H9 (cell line): Measurements from ENCODE around the gene APP. TPM values are rescaled to one million over a fixed set of nuclear protein-coding genes. Genes with fewer than 3 reads are reported as not detected.
A peak's percentile ranks its signal among the peaks of the same experiment; 100 is the strongest.
"Not testable (repeated sequence)": the region's sequence is repeated elsewhere in the genome, so short reads cannot be mapped to it uniquely, and the experiment has no call there.

Experiments
- DNase-seq: peaks from one replicate; pipeline ENCODE4 v3.0.0-alpha.2; 2017
- H2AFZ ChIP-seq: one replicate; pipeline ENCODE4 v1.6.1; 2013; ENCODE audit warnings: mild to moderate bottlenecking, low read length, control low read depth, moderate library complexity
- H2AK5ac ChIP-seq: 2 replicates; pipeline ENCODE4 v1.6.1; 2013; ENCODE audit warnings: low read length, control low read depth, mixed read lengths; ENCODE audit not compliant: insufficient read length
- H2BK120ac ChIP-seq: one replicate; pipeline ENCODE4 v1.6.1; 2013; ENCODE audit warnings: low read depth, mild to moderate bottlenecking, low read length, control low read depth, inconsistent platforms; ENCODE audit not compliant: poor library complexity, severe bottlenecking
- H2BK12ac ChIP-seq: 2 replicates; pipeline ENCODE4 v1.6.1; 2013; ENCODE audit warnings: low read length, control low read depth, mixed read lengths, low read depth; ENCODE audit not compliant: insufficient read length
- H2BK15ac ChIP-seq: 2 replicates; pipeline ENCODE4 v1.6.1; 2013; ENCODE audit warnings: low read depth, low read length, control low read depth
- H2BK20ac ChIP-seq: one replicate; pipeline ENCODE4 v1.6.1; 2013; ENCODE audit warnings: low read depth, mild to moderate bottlenecking, low read length, control low read depth, inconsistent platforms; ENCODE audit not compliant: poor library complexity, severe bottlenecking
- H2BK5ac ChIP-seq: 2 replicates; pipeline ENCODE4 v1.6.1; 2013; ENCODE audit warnings: low read length, control low read depth, mixed read lengths; ENCODE audit not compliant: insufficient read length
- H3K14ac ChIP-seq: 2 replicates; pipeline ENCODE4 v1.6.1; 2013; ENCODE audit warnings: low read length, control low read depth; ENCODE audit not compliant: insufficient read depth
- H3K18ac ChIP-seq: 2 replicates; pipeline ENCODE4 v1.6.1; 2013; ENCODE audit warnings: low read depth, mild to moderate bottlenecking, mixed read lengths, low read length, control low read depth; ENCODE audit not compliant: insufficient read length
- H3K23ac ChIP-seq: 2 replicates; pipeline ENCODE4 v1.6.1; 2013; ENCODE audit warnings: low read length, control low read depth, mixed read lengths, low read depth; ENCODE audit not compliant: insufficient read length
- H3K23me2 ChIP-seq: 2 replicates; pipeline ENCODE4 v1.6.1; 2013; ENCODE audit warnings: low read depth, mild to moderate bottlenecking, mixed read lengths, low read length, control low read depth; ENCODE audit not compliant: insufficient read length, poor library complexity, severe bottlenecking
- H3K27ac ChIP-seq: 2 replicates; pipeline ENCODE4 v1.5.1; 2013; ENCODE audit warnings: low read length, control low read depth, mixed read lengths, low read depth; ENCODE audit not compliant: insufficient read length
- H3K27me3 ChIP-seq: 2 replicates; pipeline ENCODE4 v1.6.1; 2013; ENCODE audit warnings: low read length, control low read depth, inconsistent platforms; ENCODE audit not compliant: insufficient read depth
- H3K4ac ChIP-seq: 2 replicates; pipeline ENCODE4 v1.6.1; 2013; ENCODE audit warnings: low read depth, mild to moderate bottlenecking, control low read depth, inconsistent platforms, low read length, moderate library complexity
- H3K4me1 ChIP-seq: 2 replicates; pipeline ENCODE4 v1.6.1; 2013; ENCODE audit warnings: low read length, control low read depth, inconsistent platforms; ENCODE audit not compliant: insufficient read depth
- H3K4me2 ChIP-seq: 2 replicates; pipeline ENCODE4 v1.6.1; 2013; ENCODE audit warnings: low read length, control low read depth, mixed read lengths; ENCODE audit not compliant: insufficient read length, insufficient read depth
- H3K56ac ChIP-seq: 2 replicates; pipeline ENCODE4 v1.6.1; 2013; ENCODE audit warnings: low read depth, mild to moderate bottlenecking, mixed read lengths, low read length, control low read depth; ENCODE audit not compliant: insufficient read length
- H3K79me1 ChIP-seq: 2 replicates; pipeline ENCODE4 v1.6.1; 2013; ENCODE audit warnings: low read depth, mild to moderate bottlenecking, moderate library complexity, low read length, control low read depth, inconsistent platforms; ENCODE audit not compliant: insufficient read depth, poor library complexity, severe bottlenecking
- H3K79me2 ChIP-seq: 2 replicates; pipeline ENCODE4 v1.6.1; 2013; ENCODE audit warnings: low read length, control low read depth, inconsistent platforms; ENCODE audit not compliant: insufficient read depth
- H3K9ac ChIP-seq: 2 replicates; pipeline ENCODE4 v1.6.1; 2013; ENCODE audit warnings: low read length, control low read depth, mixed read lengths; ENCODE audit not compliant: insufficient read length; ENCODE audit errors: extremely low read depth
- H3K9me3 ChIP-seq: one replicate; pipeline ENCODE4 v1.6.1; 2013; ENCODE audit warnings: low read depth, low read length, inconsistent platforms; ENCODE audit not compliant: control insufficient read depth
- H3T11ph ChIP-seq: one replicate; pipeline ENCODE4 v1.6.1; 2013; ENCODE audit warnings: mild to moderate bottlenecking, low read length, control low read depth, inconsistent platforms
- H4K20me1 ChIP-seq: one replicate; pipeline ENCODE4 v1.6.1; 2013; ENCODE audit not compliant: control insufficient read depth, insufficient read length, insufficient read depth
- H4K5ac ChIP-seq: 2 replicates; pipeline ENCODE4 v1.6.1; 2013; ENCODE audit warnings: low read depth, mild to moderate bottlenecking, mixed read lengths, low read length, control low read depth; ENCODE audit not compliant: insufficient read length
- H4K8ac ChIP-seq: replicated peaks from 2 replicates; pipeline ENCODE4 v1.6.1; 2013; ENCODE audit warnings: low read length, control low read depth, mixed read lengths, low read depth; ENCODE audit not compliant: insufficient read length
- H4K91ac ChIP-seq: 2 replicates; pipeline ENCODE4 v1.6.1; 2013; ENCODE audit warnings: low read depth, mild to moderate bottlenecking, moderate library complexity, mixed read lengths, low read length, control low read depth; ENCODE audit not compliant: insufficient read length
- H3K27ac Mint-ChIP-seq, 3 experiments: 2 replicates in 2 of 3; 3 replicates in 1 of 3; pipeline ENCODE4 v1.8.0; 2020 to 2021; ENCODE audit warnings: mixed read lengths in 3 of 3, mild to moderate bottlenecking in 1 of 3, moderate library complexity in 1 of 3
- H3K27me3 Mint-ChIP-seq: 2 replicates; pipeline ENCODE4 v1.8.0; 2021; ENCODE audit warnings: low read depth, mild to moderate bottlenecking, moderate library complexity, mixed read lengths
- H3K36me3 Mint-ChIP-seq, 3 experiments: 2 replicates in 2 of 3; 3 replicates in 1 of 3; pipeline ENCODE4 v1.8.0; 2020 to 2021; ENCODE audit warnings: low read depth in 3 of 3, mixed read lengths in 3 of 3; ENCODE audit not compliant: insufficient read depth in 1 of 3
- H3K4me1 Mint-ChIP-seq, 2 experiments: 2 replicates each; pipeline ENCODE4 v1.8.0; 2020; ENCODE audit warnings: mixed read lengths in 2 of 2
- H3K4me3 Mint-ChIP-seq, 2 experiments: 2 replicates in 1 of 2; 3 replicates in 1 of 2; pipeline ENCODE4 v1.8.0; 2020 to 2021; ENCODE audit warnings: mild to moderate bottlenecking in 2 of 2, mixed read lengths in 2 of 2, moderate library complexity in 1 of 2
- H3K9me3 Mint-ChIP-seq, 2 experiments: 2 replicates in 1 of 2; 3 replicates in 1 of 2; pipeline ENCODE4 v1.8.0; 2020; ENCODE audit warnings: mild to moderate bottlenecking in 2 of 2, mixed read lengths in 2 of 2, moderate library complexity in 1 of 2
- CTCF ChIP-seq: fragments of 200-600 bp; sonication (generic); conservative IDR thresholded peaks from 3 replicates; pipeline ENCODE4 v1.8.0; 2021; ENCODE audit warnings: antibody characterized with exemption, mild to moderate bottlenecking
- WGBS: extraction: QIAGEN DNeasy Blood & Tissue Kit; methylation state at CpG from one replicate; pipeline ENCODE4 v1.1.7; 2013; ENCODE audit warnings: missing lambda C conversion rate, low lambda C conversion rate, mixed read lengths; ENCODE audit not compliant: insufficient read length; ENCODE audit errors: extremely low coverage; 5-methylcytosine and 5-hydroxymethylcytosine counted together
- total RNA-seq: library from RNA; stranded (reverse); gene quantifications from 2 replicates; pipeline ENCODE4 v1.2.1, GENCODE V29; 2021

Gene APP
- total RNA-seq, 1 experiment from 2014 or later, result 380 TPM

DNA sequence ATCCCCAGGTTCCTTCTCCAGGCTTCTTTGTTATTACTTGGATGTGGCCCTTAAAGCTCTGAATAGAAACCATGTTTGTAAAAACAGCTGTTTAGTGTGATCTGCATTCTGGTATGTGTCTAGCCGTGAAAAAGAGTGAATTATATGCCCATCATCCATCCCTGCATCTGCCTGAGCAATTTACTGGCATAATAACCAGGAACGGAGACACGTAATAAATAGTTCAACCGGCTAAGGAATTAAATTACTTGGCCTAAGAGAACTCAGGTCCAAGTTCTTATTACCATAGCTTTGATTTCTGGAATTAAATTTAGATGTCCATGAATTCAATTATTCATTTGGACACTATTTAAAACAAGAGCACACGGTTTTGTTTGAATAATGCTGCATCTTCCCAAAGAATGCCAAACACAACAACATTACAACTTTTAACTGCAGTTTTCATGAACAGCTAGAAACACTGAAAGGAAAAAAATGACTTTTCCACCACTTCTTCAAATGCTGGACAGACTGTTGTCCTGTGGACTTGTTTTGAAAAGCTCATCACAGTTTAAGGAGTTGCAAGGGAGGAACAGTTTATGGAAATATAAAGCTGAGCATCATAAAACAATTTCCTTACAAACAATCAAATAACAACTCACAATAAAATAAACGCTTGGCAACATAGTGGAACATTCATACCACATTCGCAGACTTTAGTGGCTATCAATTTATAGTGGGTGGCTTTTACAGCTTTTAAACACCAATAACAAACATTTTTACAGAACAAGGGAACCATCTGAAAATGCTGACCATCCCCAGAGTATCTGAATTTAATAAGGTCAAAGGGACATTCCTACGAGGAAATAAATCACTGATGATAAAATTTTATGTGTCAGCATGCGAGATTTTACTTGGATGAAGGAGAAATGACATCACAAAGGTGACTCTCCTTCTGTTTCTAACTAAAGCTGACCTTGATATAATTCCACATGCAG, 144.7 kb downstream of the APP start:
- no peaks in the 10 kb centered on the region for H3K9me3 Mint-ChIP-seq
- WGBS, result 100% methylated on average over 2 of the region's 9 CpGs
- no peak overlapping the region for H2BK12ac ChIP-seq
- no peak overlapping the region for H2BK120ac ChIP-seq
- no peak overlapping the region for H3K27ac Mint-ChIP-seq
- H2BK20ac ChIP-seq, result no peak overlapping the region
- no peaks in the 10 kb centered on the region for H3K27me3 ChIP-seq
- no peak for TF ChIP-seq CTCF
- no peak overlapping the region for H4K91ac ChIP-seq
- no peak overlapping the region for H2BK5ac ChIP-seq
- no peak overlapping the region for H3K4me2 ChIP-seq
- H3K9ac ChIP-seq, result no peak overlapping the region
- peaks cover under 1% of the 10 kb centered on the region for H3K79me1 ChIP-seq
- H3K27me3 Mint-ChIP-seq, result no peaks in the 10 kb centered on the region
- H3K27ac ChIP-seq, result no peak overlapping the region
- no peaks in the 10 kb centered on the region for H3K23me2 ChIP-seq
- H3K36me3 Mint-ChIP-seq, result peaks cover 18 to 32% (median 26%) of the 10 kb centered on the region in 3 experiments
- H3K4me3 Mint-ChIP-seq, result no peak overlapping the region
- H4K5ac ChIP-seq, result no peak overlapping the region
- no peak overlapping the region for H3K23ac ChIP-seq
- H4K8ac ChIP-seq, result no peak overlapping the region
- no peaks in the 10 kb centered on the region for H3K4me1 ChIP-seq
- H3K79me2 ChIP-seq, result peaks cover 19% of the 10 kb centered on the region; the same call in 1 of the 2 replicates
- no peak overlapping the region for H2AK5ac ChIP-seq
- no peak overlapping the region for H2BK15ac ChIP-seq
- no peak overlapping the region for H2AFZ ChIP-seq
- H3K4me1 Mint-ChIP-seq, result peaks cover 30 to 35% of the 10 kb centered on the region in 2 experiments
- H3K4ac ChIP-seq, result no peak overlapping the region
- H3K18ac ChIP-seq, result no peak overlapping the region
- no peak for DNase-seq
- H4K20me1 ChIP-seq, result no peaks in the 10 kb centered on the region
- H3T11ph ChIP-seq, result no peak overlapping the region
- no peak overlapping the region for H3K56ac ChIP-seq
- no peaks in the 10 kb centered on the region for H3K9me3 ChIP-seq
- H3K14ac ChIP-seq, result no peak overlapping the region

DNA sequence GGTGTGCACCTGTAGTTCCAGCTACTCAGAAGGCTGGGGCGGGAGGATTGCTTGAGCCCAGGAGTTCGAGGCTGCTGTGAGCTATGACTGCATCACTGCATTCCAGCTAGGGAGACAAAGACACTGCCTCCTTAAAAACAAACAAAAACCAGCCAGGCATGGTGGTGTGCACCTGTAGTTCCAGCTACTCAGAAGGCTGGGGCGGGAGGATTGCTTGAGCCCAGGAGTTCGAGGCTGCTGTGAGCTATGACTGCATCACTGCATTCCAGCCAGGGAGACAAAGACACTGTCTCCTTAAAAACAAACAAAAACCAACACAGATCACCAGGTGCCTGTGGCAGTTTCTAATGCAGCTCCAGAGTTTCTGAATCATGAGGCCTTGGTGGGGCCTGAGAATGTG, 147.2 kb downstream of the APP start:
- not testable (repeated sequence) for H3K9me3 ChIP-seq, H3K4me1 ChIP-seq, H2AFZ ChIP-seq, H2AK5ac ChIP-seq, H3K23me2 ChIP-seq, H3K23ac ChIP-seq, H3K9me3 Mint-ChIP-seq, H3K18ac ChIP-seq, H3K4me3 Mint-ChIP-seq, H3K14ac ChIP-seq, DNase-seq, H4K8ac ChIP-seq, H3K4ac ChIP-seq, H2BK5ac ChIP-seq, H2BK15ac ChIP-seq, H2BK120ac ChIP-seq, H3K27me3 ChIP-seq, H3K4me2 ChIP-seq, H2BK20ac ChIP-seq, H4K5ac ChIP-seq, H3K79me2 ChIP-seq, H2BK12ac ChIP-seq, H3K9ac ChIP-seq, H4K20me1 ChIP-seq, H3K56ac ChIP-seq, H3T11ph ChIP-seq, H4K91ac ChIP-seq, H3K27ac ChIP-seq, H3K79me1 ChIP-seq, H3K27me3 Mint-ChIP-seq
- H3K4me1 Mint-ChIP-seq, result peaks cover 31 to 35% of the 10 kb centered on the region in 2 experiments
- H3K36me3 Mint-ChIP-seq, result peaks cover 19 to 28% (median 21%) of the 10 kb centered on the region in 3 experiments
- WGBS, result no CpG with 5 or more reads among the region's 4 CpGs
- H3K27ac Mint-ChIP-seq, result peak overlapping the region in 2 of 3 experiments; percentile 16 to 51; a peak in 3 of 7 replicates
